Natural killer cell (primary cell): ENCODE results near the gene RPIA. TPM values are rescaled to one million over a fixed set of nuclear protein-coding genes. Genes with fewer than 3 reads are reported as not detected.
A peak's percentile ranks its signal among the peaks of the same experiment; 100 is the strongest.

Source experiments
- ATAC-seq, 3 donors: fragments of 150-1000 bp in 2 of 3; fragments of 200-7000 bp in 1 of 3; cut with Tn5 transposase; 1 replicate in 1 of 3; 2 replicates in 2 of 3; pipeline ENCODE4 v1.10.0; 2021; ENCODE audit warnings: mild to moderate bottlenecking in 2 of 3, moderate library complexity in 2 of 3
- DNase-seq, 2 donors: peaks; one replicate each; pipeline versions ENCODE4 v3.0.0 to v3.0.0-alpha.2; 2013 to 2021; ENCODE audit warnings: mixed read lengths in 1 of 2
- H3K27ac ChIP-seq: one replicate; pipeline ENCODE4 v1.5.1; 2013; ENCODE audit warnings: mild to moderate bottlenecking, low read length
- H3K27me3 ChIP-seq: one replicate; pipeline ENCODE4 v1.6.1; 2013; ENCODE audit warnings: low read length; ENCODE audit not compliant: control insufficient read depth, insufficient read depth
- H3K36me3 ChIP-seq: one replicate; pipeline ENCODE4 v1.6.1; 2013; ENCODE audit warnings: low read length; ENCODE audit not compliant: control insufficient read depth, insufficient read depth
- H3K4me1 ChIP-seq: one replicate; pipeline ENCODE4 v1.6.1; 2013; ENCODE audit warnings: low read length; ENCODE audit not compliant: control insufficient read depth, insufficient read depth
- H3K4me3 ChIP-seq: one replicate; pipeline ENCODE4 v1.5.1; 2013; ENCODE audit warnings: low read length
- H3K9me3 ChIP-seq: one replicate; pipeline ENCODE4 v1.6.1; 2013; ENCODE audit warnings: low read length; ENCODE audit not compliant: control insufficient read depth, insufficient read depth
- H3K27ac Mint-ChIP-seq, 2 donors: one replicate each; pipeline ENCODE4 v1.8.0; 2022; ENCODE audit warnings: mild to moderate bottlenecking in 2 of 2, mixed read lengths in 2 of 2, moderate library complexity in 1 of 2
- H3K27me3 Mint-ChIP-seq, 2 donors: one replicate each; pipeline ENCODE4 v1.8.0; 2022; ENCODE audit warnings: low read depth in 2 of 2, mixed read lengths in 2 of 2
- H3K36me3 Mint-ChIP-seq: one replicate; pipeline ENCODE4 v1.8.0; 2022; ENCODE audit warnings: mixed read lengths
- H3K4me1 Mint-ChIP-seq, 2 donors: one replicate each; pipeline ENCODE4 v1.8.0; 2022; ENCODE audit warnings: mixed read lengths in 2 of 2
- H3K4me3 Mint-ChIP-seq: one replicate; pipeline ENCODE4 v1.8.0; 2022; ENCODE audit warnings: mild to moderate bottlenecking, moderate library complexity, mixed read lengths
- H3K9me3 Mint-ChIP-seq, 2 donors: one replicate each; pipeline ENCODE4 v1.8.0; 2022; ENCODE audit warnings: mixed read lengths in 2 of 2
- CTCF ChIP-seq: fragments of 200-600 bp; IDR thresholded peaks from one replicate; pipeline ENCODE4 v1.8.0; 2022; ENCODE audit warnings: antibody characterized with exemption
- WGBS: methylation state at CpG from one replicate; pipeline ENCODE4 v1.1.7; 2013; ENCODE audit warnings: missing lambda C conversion rate; ENCODE audit not compliant: insufficient coverage; 5-methylcytosine and 5-hydroxymethylcytosine counted together
- intact Hi-C: fragments of 100-400 bp; cut with micrococcal nuclease; formaldehyde crosslinking; loops from one replicate; pipeline ENCODE4 v1.14.2; 2022
- total RNA-seq, 4 donors: library from RNA; stranded (reverse); fragments of 120-200 nt in 1 of 4; gene quantifications; one replicate each; pipeline versions ENCODE4 v1.2.3 to v1.2.4, GENCODE V29; 2013 to 2022

RPIA gene
- total RNA-seq, 3 donors from 2014 or later (not counting 1 experiment from before 2014, with no cell fraction given), result 21.4 to 24.1 (median 22.4) TPM

- ATAC-seq (no peak), DNase-seq (peak in 1 of 2 donors; percentile 55)
- 82% methylated on average over 3 of the region's 3 CpGs for WGBS
- no peak overlapping the region for H3K27ac ChIP-seq
- no peaks in the 10 kb centered on the region for H3K9me3 ChIP-seq
- TF ChIP-seq CTCF, result no peak
- Mint-ChIP-seq H3K4me3 (no peak overlapping the region), H3K36me3 (peaks cover 33% of the 10 kb centered on the region), H3K27me3 (no peaks in the 10 kb centered on the region), H3K9me3 (no peaks in the 10 kb centered on the region), H3K4me1 (peaks cover 8 to 18% of the 10 kb centered on the region in 2 donors), H3K27ac (peak overlapping the region in 1 of 2 donors; percentile 19)
- H3K4me1 ChIP-seq, result no peaks in the 10 kb centered on the region
- H3K4me3 ChIP-seq, result no peak overlapping the region
- peaks cover 33% of the 10 kb centered on the region for H3K36me3 ChIP-seq
- no peaks in the 10 kb centered on the region for H3K27me3 ChIP-seq
- intact Hi-C loops, result no loop called here
Observed at GRCh38 chr2:88751768-88752167, 60.3 kb downstream of the RPIA start.

- H3K4me3 Mint-ChIP-seq, result no peak overlapping the region
- no peaks in the 10 kb centered on the region for H3K4me1 ChIP-seq
Observed at GRCh38 chr2:88753833-88754584, 62.5 kb downstream of the RPIA start.

GRCh38 chr2:88754585-88755320 is 63.3 kb downstream of the RPIA start:
- Histone ChIP-seq H3K4me1 (no peaks in the 10 kb centered on the region), H3K27ac (no peak overlapping the region), H3K9me3 (peaks cover 10% of the 10 kb centered on the region), H3K27me3 (no peaks in the 10 kb centered on the region), H3K4me3 (no peak overlapping the region), H3K36me3 (peaks cover 21% of the 10 kb centered on the region)
- intact Hi-C loops, result no loop called here
- Mint-ChIP-seq H3K4me3 (no peak overlapping the region), H3K27me3 (no peaks in the 10 kb centered on the region), H3K9me3 (peaks cover 5% of the 10 kb centered on the region in 2 donors), H3K36me3 (peaks cover 37% of the 10 kb centered on the region), H3K27ac (no peak overlapping the region), H3K4me1 (peaks cover 8% of the 10 kb centered on the region in 2 donors)
- no peak for ATAC-seq
- peak in 1 of 2 donors; percentile 43 for DNase-seq
- TF ChIP-seq CTCF, result no peak
- WGBS, result 60% methylated on average over 6 of the region's 6 CpGs

More at GRCh38 chr2:88753833-88754584, 62.5 kb downstream of the RPIA start:
- no peak overlapping the region for H3K27ac Mint-ChIP-seq
- Histone ChIP-seq H3K9me3 (peaks cover 7% of the 10 kb centered on the region), H3K27me3 (no peaks in the 10 kb centered on the region), H3K36me3 (peaks cover 27% of the 10 kb centered on the region), H3K4me3 (no peak overlapping the region), H3K27ac (no peak overlapping the region)
- intact Hi-C loops, result no loop called here
- TF ChIP-seq CTCF, result no peak
- peaks cover 8% of the 10 kb centered on the region in 2 donors for H3K4me1 Mint-ChIP-seq
- ATAC-seq (peak in 2 of 3 donors; percentile 24 to 35), DNase-seq (peak in 1 of 2 donors; percentile 70)
- H3K27me3 Mint-ChIP-seq, result no peaks in the 10 kb centered on the region
- 77% methylated on average over 4 of the region's 4 CpGs for WGBS
- peaks cover 5% of the 10 kb centered on the region in 2 donors for H3K9me3 Mint-ChIP-seq
- H3K36me3 Mint-ChIP-seq, result peaks cover 35% of the 10 kb centered on the region
